Endothelial cell of hepatic sinusoid (primary cell): ENCODE measurements around the gene NR1I3.

Experiments
- in situ Hi-C: cut with HindIII; loops from 2 replicates; pipeline ENCODE4 v1.10.0; 2017; ENCODE audit warnings: low sequenced_read_pairs

NR1I3 gene

GRCh38 chr1:161197560-161198193 is 40.3 kb downstream of the NR1I3 start:
- in situ Hi-C loops, result no loop called here

DNA sequence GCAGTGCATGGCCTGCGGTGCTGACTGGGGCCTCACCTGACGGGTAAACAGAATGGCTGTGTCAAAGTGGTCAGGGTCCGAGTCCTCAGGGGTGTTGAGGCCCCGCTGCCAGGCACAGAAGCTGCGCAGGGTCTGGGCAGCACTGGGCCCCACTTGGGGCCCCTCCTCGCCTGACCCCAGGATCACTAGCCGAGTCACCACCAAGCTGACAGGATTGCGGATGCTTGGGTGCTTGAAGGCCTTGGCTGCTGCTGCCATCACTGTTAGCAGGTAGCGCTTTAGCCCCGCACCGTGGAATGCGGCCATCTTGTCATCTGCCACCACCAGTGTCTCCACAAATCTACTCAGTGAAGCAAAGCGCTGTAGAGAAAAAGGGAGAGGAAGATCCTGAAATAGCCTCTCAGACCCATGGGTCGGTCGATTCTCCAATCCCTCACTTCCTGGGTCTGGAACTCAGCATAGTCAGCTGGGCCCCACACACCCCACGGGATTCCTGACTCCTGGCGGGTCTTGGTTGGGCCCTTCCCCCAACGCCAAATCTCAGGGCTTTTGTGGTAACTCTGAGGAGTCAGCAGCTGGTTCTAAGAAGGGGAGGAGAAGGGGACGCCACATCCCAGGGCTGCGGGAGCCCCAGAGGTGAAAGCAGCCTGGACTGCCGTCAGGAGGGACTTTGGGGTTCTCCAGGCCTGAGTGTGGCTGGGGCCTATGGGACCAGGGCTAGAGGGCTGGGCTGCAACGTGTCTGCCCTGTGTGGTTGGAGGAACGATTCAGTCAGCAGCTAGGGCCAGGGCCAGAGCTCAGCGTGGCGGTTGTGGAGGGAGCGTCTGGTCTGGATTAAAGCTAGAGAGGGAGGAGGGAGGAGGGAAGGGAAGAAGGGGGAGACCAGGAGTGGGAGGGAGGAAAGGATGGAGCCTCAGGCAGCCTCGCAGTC is 41.2 kb downstream of the NR1I3 start:
- in situ Hi-C loops, result no loop called here

GRCh38 chr1:161196111-161196510 is 41.9 kb downstream of the NR1I3 start:
- in situ Hi-C loops, result no loop called here

- in situ Hi-C loops, result no loop called here
Measured at GRCh38 chr1:161195171-161195570, 42.8 kb downstream of the NR1I3 start.

- in situ Hi-C loops, result no loop called here
Measured at GRCh38 chr1:161193561-161194235, 44.3 kb downstream of the NR1I3 start.

DNA sequence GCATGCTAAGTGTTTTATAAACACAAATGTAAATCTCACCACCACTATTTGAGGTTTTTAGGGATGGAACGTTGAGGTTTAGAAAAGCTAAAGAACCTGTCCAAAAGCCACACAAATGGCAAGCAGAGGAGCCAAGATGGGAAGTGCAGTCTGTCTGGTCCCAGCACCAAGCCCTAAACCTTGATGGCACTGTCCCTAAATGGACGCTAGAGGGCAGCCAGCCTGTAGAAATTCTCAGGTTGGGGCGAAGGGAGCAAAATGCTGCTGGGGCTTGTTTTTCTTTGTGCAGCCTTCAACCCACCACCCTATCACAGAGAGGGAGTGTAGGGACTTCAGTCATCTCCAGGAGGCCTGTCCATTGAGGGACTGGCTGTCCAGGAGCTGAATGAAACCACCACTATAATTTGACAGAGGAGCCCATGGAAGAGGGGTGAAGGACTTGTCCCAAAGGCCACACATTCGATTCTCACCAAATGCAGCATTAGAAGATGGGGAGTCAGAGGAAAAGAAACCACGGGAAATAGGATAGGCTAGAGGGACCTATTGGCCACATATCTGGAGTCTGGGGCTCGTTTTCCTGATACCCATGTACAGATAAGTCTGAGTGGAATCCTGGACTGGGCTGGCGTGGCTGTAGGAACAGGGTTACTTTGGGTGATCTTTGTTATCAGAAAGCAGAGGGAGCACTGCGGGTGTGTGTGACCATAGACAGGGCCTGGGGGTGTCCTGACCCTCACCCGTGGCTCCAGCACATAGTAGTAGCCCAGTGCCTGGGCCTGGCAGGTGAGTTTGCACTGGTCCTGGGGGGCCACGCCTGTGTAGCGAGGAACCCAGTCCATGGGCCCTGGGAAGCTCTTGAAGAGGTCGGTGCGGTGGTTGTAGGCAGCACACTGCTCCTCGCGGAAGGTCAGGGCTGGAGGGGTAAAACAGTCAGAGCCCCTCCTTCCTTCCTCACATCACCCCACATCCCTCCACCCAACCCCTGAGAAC is 45.2 kb downstream of the NR1I3 start:
- in situ Hi-C loops, result no loop called here

GRCh38 chr1:161191971-161192370 is 46.0 kb downstream of the NR1I3 start:
- in situ Hi-C loops, result no loop called here

DNA sequence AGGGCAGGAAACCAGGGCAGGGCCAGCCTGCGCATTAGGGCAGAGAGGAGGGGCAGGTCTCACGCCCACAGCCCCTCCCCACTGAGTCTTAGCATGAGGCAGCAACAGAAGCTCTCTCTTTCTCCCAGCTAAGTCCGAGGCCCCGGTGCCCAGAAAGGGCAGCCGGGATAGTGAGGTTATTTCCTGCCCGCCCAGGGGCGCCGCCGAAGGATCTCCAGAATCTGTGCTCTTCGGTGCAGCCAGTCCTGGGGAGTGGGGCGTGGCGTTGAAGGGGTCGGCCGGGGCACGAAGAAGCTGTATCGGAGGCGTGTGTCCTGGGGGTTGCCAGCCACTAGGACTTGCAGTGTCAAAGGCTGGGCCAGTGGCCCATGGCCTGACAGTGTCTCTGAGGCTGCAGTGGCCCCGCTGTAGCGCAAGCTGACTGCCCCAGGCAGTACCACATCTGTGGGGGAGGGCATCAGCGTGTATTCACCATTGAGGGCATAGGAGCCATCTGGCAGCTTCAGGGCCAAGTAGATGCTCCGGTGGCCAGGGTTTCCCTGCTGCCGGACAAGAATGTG is 47.0 kb downstream of the NR1I3 start:
- in situ Hi-C loops, result no loop called here

DNA sequence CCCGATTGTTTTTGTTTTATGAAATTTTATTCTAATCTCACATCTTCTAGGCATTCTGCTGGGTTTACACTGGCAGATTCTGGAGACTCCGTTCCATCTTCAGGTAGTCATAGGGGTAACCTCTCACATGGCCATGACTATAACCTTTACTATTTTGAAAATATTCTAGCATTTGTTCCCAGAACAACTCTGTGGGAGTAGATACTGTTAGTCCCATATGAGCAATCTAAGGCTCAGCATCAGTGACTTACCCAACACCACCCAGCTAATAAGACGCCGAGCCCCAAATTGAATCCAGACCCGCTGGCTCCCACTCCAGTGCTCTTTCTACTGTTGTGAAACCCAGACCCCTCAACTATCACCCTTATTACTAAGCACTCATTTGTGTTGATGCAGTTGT is 49.0 kb downstream of the NR1I3 start:
- in situ Hi-C loops, result no loop called here

DNA sequence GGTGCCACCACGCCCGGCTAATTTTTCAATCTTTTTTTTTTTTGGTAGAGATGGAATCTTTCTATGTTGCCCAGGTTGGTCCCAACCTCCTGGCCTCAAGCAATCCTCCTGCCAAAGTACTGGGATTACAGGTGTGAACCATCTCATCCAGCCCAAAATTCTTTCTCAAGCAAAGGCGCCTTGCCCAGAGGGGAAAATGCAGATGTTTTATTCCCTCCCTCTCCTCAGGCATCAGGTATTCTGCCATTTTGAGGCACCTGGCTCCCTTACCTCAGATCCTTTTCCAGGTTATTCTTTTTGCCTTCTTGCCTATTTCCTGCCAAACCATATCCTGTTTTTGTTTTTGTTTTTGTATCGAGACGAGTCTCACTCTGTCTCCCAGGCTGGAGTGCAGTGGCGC is 49.6 kb downstream of the NR1I3 start:
- in situ Hi-C loops, result no loop called here

- in situ Hi-C loops, result no loop called here
Measured at GRCh38 chr1:161187311-161187710, 50.7 kb downstream of the NR1I3 start.

GRCh38 chr1:161185732-161186311 is 52.2 kb downstream of the NR1I3 start:
- in situ Hi-C loops, result no loop called here

DNA sequence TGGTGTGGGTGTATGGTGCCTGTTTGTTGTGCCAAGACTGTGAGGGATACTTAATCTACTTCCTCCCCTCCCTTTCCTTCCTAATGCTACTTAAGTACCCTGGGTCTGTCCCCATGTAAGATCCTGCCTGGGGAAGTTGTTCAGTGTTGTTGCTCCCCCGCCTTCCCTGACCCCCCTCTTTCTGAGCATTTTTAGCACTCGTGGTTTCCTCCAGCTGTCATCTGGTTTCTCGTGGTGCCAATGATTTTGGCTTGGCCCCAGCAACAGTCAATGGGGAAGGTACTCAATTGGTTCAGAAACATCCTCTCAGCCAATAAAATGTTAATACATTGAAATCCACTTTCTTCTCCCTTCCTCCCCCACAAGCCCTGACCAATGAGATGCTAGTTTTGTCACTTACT is 52.7 kb downstream of the NR1I3 start:
- in situ Hi-C loops, result no loop called here

GRCh38 chr1:161182214-161182613 is 55.8 kb downstream of the NR1I3 start:
- in situ Hi-C loops, result no loop called here

GRCh38 chr1:161180639-161181038 is 57.4 kb downstream of the NR1I3 start:
- in situ Hi-C loops, result no loop called here

GRCh38 chr1:161179698-161180097 is 58.3 kb downstream of the NR1I3 start:
- in situ Hi-C loops, result no loop called here
